Right cardiac atrium (tissue), 5 donors: ENCODE measurements around the gene TFRC. TPM values are rescaled to one million over a fixed set of nuclear protein-coding genes. Genes with fewer than 3 reads are reported as not detected.
"Not testable (repeated sequence)": the region's sequence is repeated elsewhere in the genome, so short reads cannot be mapped to it uniquely, and the experiment has no call there.

Source experiments
- ATAC-seq, 2 donors: fragments of 200-7000 bp; cut with Tn5 transposase; one replicate each; pipeline versions ENCODE4 v1.8.0 to v1.9.1; 2020; ENCODE audit warnings: moderate library complexity in 2 of 2, mild to moderate bottlenecking in 1 of 2
- DNase-seq, 3 donors: peaks; one replicate each; pipeline ENCODE4 v3.0.0-alpha.2; 2020
- H3K27ac ChIP-seq: one replicate; pipeline ENCODE4 v1.5.1; 2013; ENCODE audit warnings: mild to moderate bottlenecking, low read length, control low read depth, moderate library complexity
- H3K27me3 ChIP-seq: one replicate; pipeline ENCODE4 v1.6.1; 2013; ENCODE audit not compliant: control insufficient read depth, insufficient read depth
- H3K4me1 ChIP-seq: one replicate; pipeline ENCODE4 v1.6.1; 2013; ENCODE audit warnings: low read length; ENCODE audit not compliant: control insufficient read depth, insufficient read depth
- H3K4me3 ChIP-seq: one replicate; pipeline ENCODE4 v1.5.1; 2013; ENCODE audit warnings: low read length, control low read depth
- H3K9me3 ChIP-seq: one replicate; pipeline ENCODE4 v1.6.1; 2013; ENCODE audit warnings: low read length; ENCODE audit not compliant: control insufficient read depth
- WGBS: extraction: QIAGEN DNeasy Blood & Tissue Kit; methylation state at CpG from one replicate; pipeline ENCODE4 v1.1.7; 2013; 5-methylcytosine and 5-hydroxymethylcytosine counted together
- intact Hi-C, 4 donors: fragments of 100-400 bp; cut with DNase I; formaldehyde crosslinking; loops; one replicate each; pipeline versions ENCODE4 v1.11.0 to v1.14.0; 2022 to 2023
- polyA plus RNA-seq: library from polyadenylated mRNA; stranded (reverse); fragments of 200-250 nt; gene quantifications from one replicate; pipeline ENCODE4 v1.2.3, GENCODE V29; 2013
- total RNA-seq, 4 donors: library from RNA; stranded (reverse); fragmentation: NEBNext Ultra II Directional; extraction: Animal tissue kit (Norgen Biotek cat#: 25700); gene quantifications; one replicate each; pipeline ENCODE4 v1.2.1, GENCODE V29; 2021
- donor health status: healthy with polysubstance abuse.
- donor health status: DM: no; HTN: yes; CAD: no.
- donor health status: DM: no; HTN: no; CAD: no.
- donor health status: DM: no; HTN: yes; CAD: no; lungs with severe emphysema.
- donor health status: DM: yes; HTN: yes; CAD: no.

TFRC gene
- total and polyA plus RNA-seq, 5 donors = 23.4 to 199 (median 88.7) TPM

- peak overlapping the region; percentile 91 for H3K27ac ChIP-seq
- DNase-seq, ATAC-seq, H3K4me1 ChIP-seq, H3K9me3 ChIP-seq, H3K27me3 ChIP-seq, intact Hi-C loops: not testable (repeated sequence)
- H3K4me3 ChIP-seq = peak overlapping the region; percentile 82
- WGBS = 80% methylated on average over 23 of the region's 23 CpGs
Observed at GRCh38 chr3:196080101-196080846, 1.6 kb downstream of the TFRC start.

DNA sequence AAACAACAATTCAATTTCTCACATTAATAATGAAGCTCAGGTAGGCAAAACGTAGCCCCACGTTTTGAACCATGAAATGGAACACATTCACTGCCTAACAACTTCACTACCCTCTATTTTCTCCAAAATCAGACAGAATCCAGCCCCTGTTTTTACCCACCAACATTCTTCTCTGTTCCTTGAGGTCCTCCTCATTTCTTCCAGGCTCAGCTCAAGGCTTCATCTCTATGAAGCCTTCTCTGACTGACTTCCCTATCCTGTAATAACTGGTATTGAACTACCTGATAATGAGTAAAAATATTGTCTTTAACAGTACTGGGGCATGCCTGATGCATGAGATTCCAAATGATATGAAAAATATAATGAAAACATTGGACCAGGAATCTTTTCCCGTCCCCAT, 2.2 kb downstream of the TFRC start:
- no peak overlapping the region for H3K4me3 ChIP-seq
- no peak for ATAC-seq
- no peak overlapping the region for H3K27ac ChIP-seq
- intact Hi-C loops = loop anchor here in 2 of 4 donors (5.0 to 10.0 kb wide), 2 partner anchors 118 to 415 kb away; no protein-coding TSS in a partner anchor
- H3K9me3 ChIP-seq = no peaks in the 10 kb centered on the region
- H3K27me3 ChIP-seq = no peaks in the 10 kb centered on the region
- no peaks in the 10 kb centered on the region for H3K4me1 ChIP-seq
- 87% methylated on average over 3 of the region's 3 CpGs for WGBS
- no peak for DNase-seq

- no peaks in the 10 kb centered on the region for H3K9me3 ChIP-seq
- WGBS = 88% methylated on average over 6 of the region's 6 CpGs
- ATAC-seq (no peak), DNase-seq (no peak)
- H3K27me3 ChIP-seq = no peaks in the 10 kb centered on the region
- H3K4me3 ChIP-seq = no peak overlapping the region
- H3K27ac ChIP-seq = no peak overlapping the region
- no peaks in the 10 kb centered on the region for H3K4me1 ChIP-seq
- intact Hi-C loops = loop anchor here in 2 of 4 donors (5.0 to 10.0 kb wide), 2 partner anchors 122 to 420 kb away; no protein-coding TSS in a partner anchor
Observed at GRCh38 chr3:196075013-196075412, 6.9 kb downstream of the TFRC start.

- intact Hi-C loops = loop anchor here in 3 of 4 donors (2.0 to 10.0 kb wide), 3 partner anchors 123 to 421 kb away; no protein-coding TSS in a partner anchor
- ATAC-seq = peak; percentile 94
- no peak overlapping the region for H3K4me3 ChIP-seq
- no peaks in the 10 kb centered on the region for H3K27me3 ChIP-seq
- no peaks in the 10 kb centered on the region for H3K4me1 ChIP-seq
- H3K27ac ChIP-seq = no peak overlapping the region
- WGBS = 31% methylated on average over 6 of the region's 6 CpGs
- DNase-seq = peak; percentile 42 to 62 (median 60)
- H3K9me3 ChIP-seq = no peaks in the 10 kb centered on the region
Observed at GRCh38 chr3:196073255-196073753, 8.6 kb downstream of the TFRC start.

GRCh38 chr3:196072313-196072712, 9.6 kb downstream of the TFRC start:
- Histone ChIP-seq H3K9me3 (no peaks in the 10 kb centered on the region), H3K4me3 (no peak overlapping the region), H3K4me1 (no peaks in the 10 kb centered on the region), H3K27ac (no peak overlapping the region), H3K27me3 (no peaks in the 10 kb centered on the region)
- ATAC-seq (no peak), DNase-seq (no peak)
- intact Hi-C loops = loop anchor here in 3 of 4 donors (2.0 to 10.0 kb wide), 3 partner anchors 124 to 422 kb away; no protein-coding TSS in a partner anchor
- 97% methylated on average over 1 of the region's 1 CpG for WGBS

DNA sequence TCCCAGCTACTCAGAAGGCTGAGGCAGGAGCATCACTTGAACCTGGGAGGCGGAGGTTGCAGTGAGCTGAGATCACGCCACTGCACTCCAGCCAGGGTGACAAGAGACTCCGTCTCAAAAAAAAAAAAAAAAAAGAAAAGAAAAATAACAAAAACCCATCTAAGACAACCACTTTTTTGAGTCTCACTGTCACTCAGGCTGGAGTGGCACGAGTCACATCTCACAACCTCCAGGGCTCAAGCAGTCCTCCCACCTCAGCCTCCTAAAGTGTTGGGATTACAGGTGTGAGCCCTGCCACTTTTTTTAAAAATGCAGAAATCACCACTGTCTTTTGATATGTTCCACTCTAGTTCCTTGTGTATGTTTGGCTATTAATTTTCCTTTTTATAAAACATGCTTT, 13.1 kb downstream of the TFRC start:
- H3K9me3 ChIP-seq, H3K4me1 ChIP-seq, H3K4me3 ChIP-seq, H3K27me3 ChIP-seq, intact Hi-C loops, ATAC-seq, DNase-seq, H3K27ac ChIP-seq: not testable (repeated sequence)
- WGBS = 91% methylated on average over 4 of the region's 4 CpGs

DNA sequence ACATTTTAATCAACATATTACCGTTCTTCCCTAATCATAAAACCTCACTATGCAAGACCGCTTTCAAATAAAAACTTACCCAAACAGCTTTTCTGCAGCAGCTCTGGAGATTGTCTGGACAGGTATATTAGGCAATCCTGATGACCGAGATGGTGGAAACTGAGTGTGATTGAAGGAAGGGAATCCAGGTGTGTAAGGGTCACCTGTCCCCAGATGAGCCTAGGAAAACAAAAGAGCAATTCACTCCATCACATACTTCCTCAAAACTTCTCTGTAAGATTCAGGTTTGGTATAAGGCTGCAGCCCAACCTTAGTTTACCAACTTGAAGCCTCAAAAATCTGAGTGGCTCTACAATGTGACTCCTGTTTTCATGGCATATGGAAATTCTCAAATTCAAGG, 14.5 kb downstream of the TFRC start:
- WGBS = 92% methylated on average over 3 of the region's 3 CpGs

DNA sequence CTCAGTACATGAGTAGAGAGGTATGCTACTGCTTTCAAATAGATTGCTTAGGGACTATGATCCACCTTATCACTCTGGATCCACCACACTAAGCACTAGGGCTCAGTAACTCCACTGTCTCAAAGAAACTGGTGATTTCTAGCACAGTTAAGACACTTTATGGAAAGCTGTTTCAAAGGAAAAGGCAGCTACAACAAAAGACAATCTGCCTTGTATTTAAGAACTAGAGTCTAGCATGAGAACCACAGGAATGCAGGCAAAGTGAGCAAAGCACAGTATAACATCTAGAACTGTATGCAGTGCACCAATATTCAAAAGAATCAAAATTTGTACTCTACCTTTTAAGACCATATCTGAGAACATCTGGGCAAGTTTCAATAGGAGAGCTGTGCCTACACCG, 17.9 kb downstream of the TFRC start:
- no peak for ATAC-seq
- no peak overlapping the region for H3K4me3 ChIP-seq
- 98% methylated on average over 1 of the region's 1 CpG for WGBS
- no peak for DNase-seq
- no peaks in the 10 kb centered on the region for H3K9me3 ChIP-seq
- H3K4me1 ChIP-seq = no peaks in the 10 kb centered on the region
- no peak overlapping the region for H3K27ac ChIP-seq
- no peaks in the 10 kb centered on the region for H3K27me3 ChIP-seq
- intact Hi-C loops = no loop called here

More for the DNA sequence above, 14.5 kb downstream of the TFRC start:
- Histone ChIP-seq H3K27ac (no peak overlapping the region), H3K27me3 (no peaks in the 10 kb centered on the region), H3K4me3 (no peak overlapping the region), H3K9me3 (no peaks in the 10 kb centered on the region), H3K4me1 (no peaks in the 10 kb centered on the region)
- DNase-seq = no peak
- ATAC-seq = no peak
- intact Hi-C loops = no loop called here

DNA sequence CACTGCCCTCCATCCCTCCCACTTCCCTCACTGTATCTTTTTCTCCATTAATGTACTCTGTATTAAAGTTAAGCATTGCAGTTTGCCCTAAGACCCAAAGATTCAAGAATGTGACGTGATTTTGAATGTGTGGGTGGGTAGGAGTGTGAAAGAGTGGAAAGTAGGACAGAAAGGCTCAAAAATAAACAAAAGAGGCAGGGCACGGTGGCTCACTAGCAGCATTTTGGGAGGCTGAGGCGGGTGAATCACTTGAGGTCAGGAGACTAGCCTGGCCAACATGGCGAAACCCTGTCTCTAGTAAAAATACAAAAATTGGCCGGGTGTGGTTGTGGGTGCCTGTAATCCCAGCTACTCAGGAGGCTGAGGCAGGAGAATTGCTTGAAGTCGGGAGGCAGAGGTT, 18.4 kb downstream of the TFRC start:
- no peaks in the 10 kb centered on the region for H3K4me1 ChIP-seq
- DNase-seq = no peak
- intact Hi-C loops = no loop called here
- no peak overlapping the region for H3K4me3 ChIP-seq
- H3K27me3 ChIP-seq = no peaks in the 10 kb centered on the region
- H3K27ac ChIP-seq = no peak overlapping the region
- no peak for ATAC-seq
- no peaks in the 10 kb centered on the region for H3K9me3 ChIP-seq
- WGBS = 88% methylated on average over 6 of the region's 6 CpGs

- Histone ChIP-seq H3K9me3 (no peaks in the 10 kb centered on the region), H3K4me3 (no peak overlapping the region), H3K27ac (no peak overlapping the region), H3K4me1 (no peaks in the 10 kb centered on the region), H3K27me3 (no peaks in the 10 kb centered on the region)
- ATAC-seq = no peak
- intact Hi-C loops = no loop called here
- no peak for DNase-seq
Observed at GRCh38 chr3:196063049-196063448, 18.8 kb downstream of the TFRC start.

- DNase-seq = no peak
- intact Hi-C loops = no loop called here
- H3K9me3 ChIP-seq = no peaks in the 10 kb centered on the region
- H3K27me3 ChIP-seq = no peaks in the 10 kb centered on the region
- WGBS = 97% methylated on average over 1 of the region's 1 CpG
- no peak overlapping the region for H3K4me3 ChIP-seq
- ATAC-seq = no peak
- no peak overlapping the region for H3K27ac ChIP-seq
- H3K4me1 ChIP-seq = no peaks in the 10 kb centered on the region
Observed at GRCh38 chr3:196060834-196061233, 21.1 kb downstream of the TFRC start.
